GM12878 (cell line): ENCODE measurements around the gene TRMT1. TPM values are rescaled to one million over a fixed set of nuclear protein-coding genes. Genes with fewer than 3 reads are reported as not detected.

ENCODE experiments used
- BACH1 ChIP-seq: fragments of 450-650 bp; IDR thresholded peaks from 2 replicates; pipeline ENCODE4 v1.6.1; 2017; ENCODE audit warnings: mild to moderate bottlenecking, borderline replicate concordance
- CHD2 ChIP-seq: IDR thresholded peaks from 2 replicates; pipeline ENCODE4 v1.6.1; 2011; ENCODE audit warnings: low read depth, low read length, improper control_type of control experiment, borderline replicate concordance
- EGR1 ChIP-seq, 2 experiments: IDR thresholded peaks; 1 replicate in 1 of 2; 2 replicates in 1 of 2; pipeline ENCODE4 v1.6.1; 2011 to 2012; ENCODE audit warnings: low read depth in 2 of 2, low read length in 2 of 2, borderline replicate concordance in 1 of 2, mild to moderate bottlenecking in 1 of 2, moderate library complexity in 1 of 2
- ESRRA ChIP-seq: IDR thresholded peaks from 2 replicates; pipeline ENCODE4 v1.6.1; 2012; ENCODE audit warnings: mild to moderate bottlenecking, low read length, improper control_type of control experiment
- FOXM1 ChIP-seq: IDR thresholded peaks from 2 replicates; pipeline ENCODE4 v1.6.1; 2012; ENCODE audit warnings: low read depth, mild to moderate bottlenecking, inconsistent platforms, low read length, moderate library complexity
- HDGF ChIP-seq: fragments of 450-650 bp; IDR thresholded peaks from 2 replicates; pipeline ENCODE4 v1.6.1; 2016; ENCODE audit warnings: antibody characterized with exemption
- LARP7 ChIP-seq: fragments of 450-650 bp; IDR thresholded peaks from 2 replicates; pipeline ENCODE4 v1.6.1; 2017; ENCODE audit warnings: mild to moderate bottlenecking
- MTA2 ChIP-seq: fragments of 450-650 bp; IDR thresholded peaks from 2 replicates; pipeline ENCODE4 v1.6.1; 2016; ENCODE audit warnings: low read depth, mild to moderate bottlenecking, moderate library complexity
- PAX8 ChIP-seq: fragments of 450-650 bp; IDR thresholded peaks from 2 replicates; pipeline ENCODE4 v1.6.1; 2017; ENCODE audit warnings: mild to moderate bottlenecking, moderate library complexity
- SP1 ChIP-seq: IDR thresholded peaks from one replicate; pipeline ENCODE4 v1.6.1; 2011; ENCODE audit warnings: low read depth, low read length
- TBL1XR1 ChIP-seq: IDR thresholded peaks from 2 replicates; pipeline ENCODE4 v1.6.1; 2012; ENCODE audit warnings: low read depth, low read length, improper control_type of control experiment
- polyA plus RNA-seq, 11 experiments: library from polyadenylated mRNA; depleted of rRNA in 4 of 11; unstranded in 6 of 11; stranded (reverse) in 5 of 11; fragments of >200 nt; fragmentation: Nextera tagmentation in 4 of 11; fragmentation: Illumina TruSeq in 1 of 11; extraction: Ambion mirVana in 4 of 11; extraction: Trizol in 1 of 11; gene quantifications; 1 replicate in 1 of 11; 2 replicates in 10 of 11; pipeline versions ENCODE4 v1.2.1 to v1.2.3, GENCODE V29; 2011 to 2016; ENCODE audit warnings: inconsistent platforms in 2 of 11, missing spikeins in 2 of 11, low read depth in 1 of 11
- total RNA-seq, 4 experiments: library from RNA; depleted of rRNA in 3 of 4; stranded (reverse); fragments of >200 nt in 3 of 4; fragmentation: Illumina TruSeq in 1 of 4; extraction: Trizol in 1 of 4; gene quantifications; 2 replicates each; pipeline versions ENCODE4 v1.2.1 to v1.2.3, GENCODE V29; 2013 to 2021
- TF ChIP-seq, protein P1 (sequence below): IDR thresholded peaks from 2 replicates; pipeline ENCODE4 v1.6.1; 2012; ENCODE audit warnings: improper control_type of control experiment, low read depth, low read length; ENCODE audit not compliant: insufficient replicate concordance
- TF ChIP-seq, protein P2 (sequence below): fragments of 450-650 bp; IDR thresholded peaks from 2 replicates; pipeline ENCODE4 v1.6.1; 2016; ENCODE audit warnings: mild to moderate bottlenecking
- TF ChIP-seq, protein P3 (sequence below): fragments of 450-650 bp; conservative IDR thresholded peaks from 2 replicates; pipeline ENCODE4 v1.6.1; 2017; ENCODE audit warnings: mild to moderate bottlenecking, moderate library complexity
- TF ChIP-seq, protein P4 (sequence below): fragments of 450-650 bp; IDR thresholded peaks from 2 replicates; pipeline ENCODE4 v1.6.1; 2017; ENCODE audit warnings: mild to moderate bottlenecking, moderate library complexity

Gene TRMT1
- total and polyA plus RNA-seq, 10 of the 15 experiments (the other 5 are each of a cell fraction or from before 2014, with no cell fraction given), result 3.4 to 68.8 (median 34.8) TPM

DNA sequence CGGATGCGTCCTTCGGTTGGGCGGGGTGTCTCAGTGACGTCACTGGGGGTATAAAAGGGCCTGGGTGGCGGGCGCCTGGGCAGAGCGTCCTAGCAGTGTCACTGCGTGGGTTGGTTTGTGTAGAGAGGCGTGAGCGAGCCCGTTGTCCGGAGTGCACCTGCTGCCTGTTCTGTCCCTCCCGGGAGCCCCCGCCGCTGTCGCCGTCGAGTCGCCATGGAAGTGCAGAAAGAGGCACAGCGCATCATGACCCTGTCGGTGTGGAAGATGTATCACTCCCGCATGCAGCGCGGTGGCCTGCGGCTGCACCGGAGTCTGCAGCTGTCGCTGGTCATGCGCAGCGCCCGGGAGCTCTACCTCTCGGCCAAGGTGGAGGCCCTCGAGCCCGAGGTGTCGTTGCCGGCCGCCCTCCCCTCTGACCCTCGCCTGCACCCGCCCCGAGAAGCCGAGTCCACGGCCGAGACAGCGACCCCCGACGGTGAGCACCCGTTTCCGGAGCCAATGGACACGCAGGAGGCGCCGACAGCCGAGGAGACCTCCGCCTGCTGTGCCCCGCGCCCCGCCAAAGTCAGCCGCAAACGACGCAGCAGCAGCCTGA is 36.5 kb upstream of the TRMT1 start (continued):
- TF ChIP-seq, protein P1, sequence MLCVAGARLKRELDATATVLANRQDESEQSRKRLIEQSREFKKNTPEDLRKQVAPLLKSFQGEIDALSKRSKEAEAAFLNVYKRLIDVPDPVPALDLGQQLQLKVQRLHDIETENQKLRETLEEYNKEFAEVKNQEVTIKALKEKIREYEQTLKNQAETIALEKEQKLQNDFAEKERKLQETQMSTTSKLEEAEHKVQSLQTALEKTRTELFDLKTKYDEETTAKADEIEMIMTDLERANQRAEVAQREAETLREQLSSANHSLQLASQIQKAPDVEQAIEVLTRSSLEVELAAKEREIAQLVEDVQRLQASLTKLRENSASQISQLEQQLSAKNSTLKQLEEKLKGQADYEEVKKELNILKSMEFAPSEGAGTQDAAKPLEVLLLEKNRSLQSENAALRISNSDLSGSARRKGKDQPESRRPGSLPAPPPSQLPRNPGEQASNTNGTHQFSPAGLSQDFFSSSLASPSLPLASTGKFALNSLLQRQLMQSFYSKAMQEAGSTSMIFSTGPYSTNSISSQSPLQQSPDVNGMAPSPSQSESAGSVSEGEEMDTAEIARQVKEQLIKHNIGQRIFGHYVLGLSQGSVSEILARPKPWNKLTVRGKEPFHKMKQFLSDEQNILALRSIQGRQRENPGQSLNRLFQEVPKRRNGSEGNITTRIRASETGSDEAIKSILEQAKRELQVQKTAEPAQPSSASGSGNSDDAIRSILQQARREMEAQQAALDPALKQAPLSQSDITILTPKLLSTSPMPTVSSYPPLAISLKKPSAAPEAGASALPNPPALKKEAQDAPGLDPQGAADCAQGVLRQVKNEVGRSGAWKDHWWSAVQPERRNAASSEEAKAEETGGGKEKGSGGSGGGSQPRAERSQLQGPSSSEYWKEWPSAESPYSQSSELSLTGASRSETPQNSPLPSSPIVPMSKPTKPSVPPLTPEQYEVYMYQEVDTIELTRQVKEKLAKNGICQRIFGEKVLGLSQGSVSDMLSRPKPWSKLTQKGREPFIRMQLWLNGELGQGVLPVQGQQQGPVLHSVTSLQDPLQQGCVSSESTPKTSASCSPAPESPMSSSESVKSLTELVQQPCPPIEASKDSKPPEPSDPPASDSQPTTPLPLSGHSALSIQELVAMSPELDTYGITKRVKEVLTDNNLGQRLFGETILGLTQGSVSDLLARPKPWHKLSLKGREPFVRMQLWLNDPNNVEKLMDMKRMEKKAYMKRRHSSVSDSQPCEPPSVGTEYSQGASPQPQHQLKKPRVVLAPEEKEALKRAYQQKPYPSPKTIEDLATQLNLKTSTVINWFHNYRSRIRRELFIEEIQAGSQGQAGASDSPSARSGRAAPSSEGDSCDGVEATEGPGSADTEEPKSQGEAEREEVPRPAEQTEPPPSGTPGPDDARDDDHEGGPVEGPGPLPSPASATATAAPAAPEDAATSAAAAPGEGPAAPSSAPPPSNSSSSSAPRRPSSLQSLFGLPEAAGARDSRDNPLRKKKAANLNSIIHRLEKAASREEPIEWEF, result no peak
- TF ChIP-seq CHD2, result no peak
- no peak for TF ChIP-seq MTA2
- TF ChIP-seq, protein P2, sequence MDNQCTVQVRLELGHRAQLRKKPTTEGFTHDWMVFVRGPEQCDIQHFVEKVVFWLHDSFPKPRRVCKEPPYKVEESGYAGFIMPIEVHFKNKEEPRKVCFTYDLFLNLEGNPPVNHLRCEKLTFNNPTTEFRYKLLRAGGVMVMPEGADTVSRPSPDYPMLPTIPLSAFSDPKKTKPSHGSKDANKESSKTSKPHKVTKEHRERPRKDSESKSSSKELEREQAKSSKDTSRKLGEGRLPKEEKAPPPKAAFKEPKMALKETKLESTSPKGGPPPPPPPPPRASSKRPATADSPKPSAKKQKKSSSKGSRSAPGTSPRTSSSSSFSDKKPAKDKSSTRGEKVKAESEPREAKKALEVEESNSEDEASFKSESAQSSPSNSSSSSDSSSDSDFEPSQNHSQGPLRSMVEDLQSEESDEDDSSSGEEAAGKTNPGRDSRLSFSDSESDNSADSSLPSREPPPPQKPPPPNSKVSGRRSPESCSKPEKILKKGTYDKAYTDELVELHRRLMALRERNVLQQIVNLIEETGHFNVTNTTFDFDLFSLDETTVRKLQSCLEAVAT, result peak; percentile 99
- TF ChIP-seq FOXM1, result no peak
- peak; percentile 94; the same call in 1 of the 2 replicates for TF ChIP-seq BACH1
- TF ChIP-seq TBL1XR1, result no peak; the same call in 1 of the 2 replicates
- TF ChIP-seq, protein P3, sequence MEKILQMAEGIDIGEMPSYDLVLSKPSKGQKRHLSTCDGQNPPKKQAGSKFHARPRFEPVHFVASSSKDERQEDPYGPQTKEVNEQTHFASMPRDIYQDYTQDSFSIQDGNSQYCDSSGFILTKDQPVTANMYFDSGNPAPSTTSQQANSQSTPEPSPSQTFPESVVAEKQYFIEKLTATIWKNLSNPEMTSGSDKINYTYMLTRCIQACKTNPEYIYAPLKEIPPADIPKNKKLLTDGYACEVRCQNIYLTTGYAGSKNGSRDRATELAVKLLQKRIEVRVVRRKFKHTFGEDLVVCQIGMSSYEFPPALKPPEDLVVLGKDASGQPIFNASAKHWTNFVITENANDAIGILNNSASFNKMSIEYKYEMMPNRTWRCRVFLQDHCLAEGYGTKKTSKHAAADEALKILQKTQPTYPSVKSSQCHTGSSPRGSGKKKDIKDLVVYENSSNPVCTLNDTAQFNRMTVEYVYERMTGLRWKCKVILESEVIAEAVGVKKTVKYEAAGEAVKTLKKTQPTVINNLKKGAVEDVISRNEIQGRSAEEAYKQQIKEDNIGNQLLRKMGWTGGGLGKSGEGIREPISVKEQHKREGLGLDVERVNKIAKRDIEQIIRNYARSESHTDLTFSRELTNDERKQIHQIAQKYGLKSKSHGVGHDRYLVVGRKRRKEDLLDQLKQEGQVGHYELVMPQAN, result peak; percentile 80
- TF ChIP-seq ESRRA, result no peak
- TF ChIP-seq SP1, result no peak
- TF ChIP-seq LARP7, result peak; percentile 95
- peak; percentile 52 to 88 for TF ChIP-seq EGR1 (IDR thresholded peaks at IDR 0.05; ENCODE audit: borderline replicate concordance in 1 of 2, low read depth in 2 of 2, low read length in 2 of 2)
- peak; percentile 78; the same call in 1 of the 2 replicates for TF ChIP-seq HDGF
- TF ChIP-seq, protein P4, sequence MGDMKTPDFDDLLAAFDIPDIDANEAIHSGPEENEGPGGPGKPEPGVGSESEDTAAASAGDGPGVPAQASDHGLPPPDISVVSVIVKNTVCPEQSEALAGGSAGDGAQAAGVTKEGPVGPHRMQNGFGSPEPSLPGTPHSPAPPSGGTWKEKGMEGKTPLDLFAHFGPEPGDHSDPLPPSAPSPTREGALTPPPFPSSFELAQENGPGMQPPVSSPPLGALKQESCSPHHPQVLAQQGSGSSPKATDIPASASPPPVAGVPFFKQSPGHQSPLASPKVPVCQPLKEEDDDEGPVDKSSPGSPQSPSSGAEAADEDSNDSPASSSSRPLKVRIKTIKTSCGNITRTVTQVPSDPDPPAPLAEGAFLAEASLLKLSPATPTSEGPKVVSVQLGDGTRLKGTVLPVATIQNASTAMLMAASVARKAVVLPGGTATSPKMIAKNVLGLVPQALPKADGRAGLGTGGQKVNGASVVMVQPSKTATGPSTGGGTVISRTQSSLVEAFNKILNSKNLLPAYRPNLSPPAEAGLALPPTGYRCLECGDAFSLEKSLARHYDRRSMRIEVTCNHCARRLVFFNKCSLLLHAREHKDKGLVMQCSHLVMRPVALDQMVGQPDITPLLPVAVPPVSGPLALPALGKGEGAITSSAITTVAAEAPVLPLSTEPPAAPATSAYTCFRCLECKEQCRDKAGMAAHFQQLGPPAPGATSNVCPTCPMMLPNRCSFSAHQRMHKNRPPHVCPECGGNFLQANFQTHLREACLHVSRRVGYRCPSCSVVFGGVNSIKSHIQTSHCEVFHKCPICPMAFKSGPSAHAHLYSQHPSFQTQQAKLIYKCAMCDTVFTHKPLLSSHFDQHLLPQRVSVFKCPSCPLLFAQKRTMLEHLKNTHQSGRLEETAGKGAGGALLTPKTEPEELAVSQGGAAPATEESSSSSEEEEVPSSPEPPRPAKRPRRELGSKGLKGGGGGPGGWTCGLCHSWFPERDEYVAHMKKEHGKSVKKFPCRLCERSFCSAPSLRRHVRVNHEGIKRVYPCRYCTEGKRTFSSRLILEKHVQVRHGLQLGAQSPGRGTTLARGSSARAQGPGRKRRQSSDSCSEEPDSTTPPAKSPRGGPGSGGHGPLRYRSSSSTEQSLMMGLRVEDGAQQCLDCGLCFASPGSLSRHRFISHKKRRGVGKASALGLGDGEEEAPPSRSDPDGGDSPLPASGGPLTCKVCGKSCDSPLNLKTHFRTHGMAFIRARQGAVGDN, result peak; percentile 96
- no peak for TF ChIP-seq PAX8
- TF ChIP-seq, all 136 proteins: peak for 60
